ENCODE measurements around the gene ENPP1. TPM values are rescaled to one million over a fixed set of nuclear protein-coding genes. Genes with fewer than 3 reads are reported as not detected.

Gene ENPP1
- total and polyA plus RNA-seq, 9 of the 15 experiments (the other 6 are each of a cell fraction or from before 2014, with no cell fraction given) = 0.03 to 0.56 (median 0.14) TPM

DNA sequence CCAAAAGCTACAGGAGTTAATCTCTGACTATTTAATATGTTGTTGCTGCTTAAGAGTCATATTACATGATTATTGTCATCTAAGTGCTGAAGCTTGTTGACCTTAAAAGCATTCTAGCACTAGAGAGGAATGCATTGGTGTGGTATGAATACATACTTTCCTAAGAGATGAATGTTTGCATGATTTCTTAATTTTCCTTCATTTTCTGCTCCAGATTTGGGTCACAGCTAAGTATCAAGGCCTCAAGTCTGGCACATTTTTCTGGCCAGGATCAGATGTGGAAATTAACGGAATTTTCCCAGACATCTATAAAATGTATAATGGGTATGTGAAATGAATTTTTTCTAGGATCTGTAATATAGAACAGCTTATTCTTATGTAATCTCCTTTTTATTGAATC is 53.6 kb downstream of the ENPP1 start:
- FAIRE-seq = no peak

DNA sequence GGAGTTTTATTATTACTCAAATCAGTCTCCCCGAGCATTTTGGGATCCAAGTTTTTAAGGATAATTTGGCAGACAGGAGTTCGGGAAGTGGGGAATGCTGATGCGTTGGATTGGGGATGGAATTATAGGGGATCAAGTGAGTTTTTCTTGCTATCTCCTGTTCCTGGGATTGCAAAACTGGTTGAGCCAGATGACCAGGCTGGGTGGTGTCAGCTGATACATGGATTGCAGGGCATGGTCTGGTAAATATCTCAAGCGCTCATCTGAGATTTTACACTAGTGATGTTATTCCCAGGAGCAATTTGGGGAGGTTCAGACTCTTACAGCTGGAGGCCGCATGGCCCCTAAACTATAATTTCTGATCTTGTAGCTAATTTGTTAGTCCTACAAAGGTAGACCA is 54.7 kb downstream of the ENPP1 start:
- in situ Hi-C loops (cut with MboI) = no loop called here
- CTCF ChIA-PET (ENCODE audit: low intra/inter-chr PET ratio) = no interaction called here

More for the DNA sequence above, 53.6 kb downstream of the ENPP1 start:
- CTCF ChIA-PET (ENCODE audit: low intra/inter-chr PET ratio) = no interaction called here
- H3K9ac ChIP-seq (ENCODE audit: insufficient read depth in 1 of 2, low read depth in 2 of 2, low read length in 2 of 2) = no peak overlapping the region
- no peak overlapping the region for H3K4me2 ChIP-seq (ENCODE audit: insufficient read depth, low read length)
- POLR2A ChIA-PET = no interaction called here
- no peaks in the 10 kb centered on the region for H4K20me1 ChIP-seq (replicated peaks; ENCODE audit: control insufficient read depth, insufficient read depth, low read length)
- no peaks in the 10 kb centered on the region for H3K36me3 ChIP-seq (ENCODE audit: control insufficient read depth, insufficient read depth, low read length)
- BruUV-seq (replicated peaks) = no TSS peak
- no peak overlapping the region for H2AFZ ChIP-seq (ENCODE audit: low read depth, low read length)
- no peak for TF ChIP-seq TCFL5 (CRISPR knock-in tag; conservative IDR thresholded peaks at IDR 0.05)
- H3K27ac ChIP-seq (ENCODE audit: extremely low read depth, low read depth, low read length) = no peak overlapping the region
- ATAC-seq (no peak), DNase-seq (ENCODE audit: extremely low read depth in 1 of 4, low spot score in 3 of 4) (no peak)
- no peaks in the 10 kb centered on the region for H3K9me3 ChIP-seq (replicated peaks; ENCODE audit: control insufficient read depth, insufficient read depth, low read depth, low read length)
- intact Hi-C loops (cut with micrococcal nuclease) = no loop called here
- in situ Hi-C loops (cut with MboI) = no loop called here
- H3K9me1 ChIP-seq (ENCODE audit: control insufficient read depth, insufficient read depth, low read length) = no peaks in the 10 kb centered on the region
- no peaks in the 10 kb centered on the region for H3K4me1 ChIP-seq (replicated peaks in 1 of 2; ENCODE audit: control insufficient read depth in 2 of 2, insufficient read depth in 2 of 2, low read length in 2 of 2)
- H3K27me3 ChIP-seq (ENCODE audit: control insufficient read depth in 2 of 2, insufficient read depth in 2 of 2, low read length in 2 of 2) = peaks cover 0 to 4% of the 10 kb centered on the region in 2 experiments; a peak in 1 of 5 replicates
- no peak overlapping the region for H3K4me3 ChIP-seq
- WGBS (ENCODE audit: insufficient coverage, low coverage, missing lambda C conversion rate) = 0% methylated on average over 1 of the region's 1 CpG
- no peaks in the 10 kb centered on the region for H3K79me2 ChIP-seq (ENCODE audit: control insufficient read depth, insufficient read depth, low read length)

More for the DNA sequence above, 54.7 kb downstream of the ENPP1 start:
- FAIRE-seq = no peak
- no peak for TF ChIP-seq BMI1 (IDR thresholded peaks at IDR 0.05; ENCODE audit: low read length)
- TF ChIP-seq ZNF77 (CRISPR knock-in tag; IDR thresholded peaks at IDR 0.05) = no peak
- TF ChIP-seq ELF2 (CRISPR knock-in tag; IDR thresholded peaks at IDR 0.05) = no peak
- no peaks in the 10 kb centered on the region for H3K9me3 ChIP-seq (replicated peaks; ENCODE audit: control insufficient read depth, insufficient read depth, low read depth, low read length)
- no peak overlapping the region for H3K9ac ChIP-seq (ENCODE audit: insufficient read depth in 1 of 2, low read depth in 2 of 2, low read length in 2 of 2)
- H4K20me1 ChIP-seq (replicated peaks; ENCODE audit: control insufficient read depth, insufficient read depth, low read length) = no peaks in the 10 kb centered on the region
- H3K4me3 ChIP-seq = no peak overlapping the region
- WGBS (ENCODE audit: insufficient coverage, low coverage, missing lambda C conversion rate) = 6% methylated on average over 5 of the region's 5 CpGs
- H3K4me1 ChIP-seq (replicated peaks in 1 of 2; ENCODE audit: control insufficient read depth in 2 of 2, insufficient read depth in 2 of 2, low read length in 2 of 2) = no peaks in the 10 kb centered on the region
- no peak for DNase-seq (ENCODE audit: extremely low read depth in 1 of 4, low spot score in 3 of 4)
- POLR2A ChIA-PET = no interaction called here
- intact Hi-C loops (cut with micrococcal nuclease) = no loop called here
- H3K36me3 ChIP-seq (ENCODE audit: control insufficient read depth, insufficient read depth, low read length) = no peaks in the 10 kb centered on the region
- H3K27ac ChIP-seq (ENCODE audit: extremely low read depth, low read depth, low read length) = no peak overlapping the region
- no peaks in the 10 kb centered on the region for H3K79me2 ChIP-seq (ENCODE audit: control insufficient read depth, insufficient read depth, low read length)
- H3K4me2 ChIP-seq (ENCODE audit: insufficient read depth, low read length) = no peak overlapping the region
- BruUV-seq (replicated peaks) = no TSS peak
- H3K27me3 ChIP-seq (ENCODE audit: control insufficient read depth in 2 of 2, insufficient read depth in 2 of 2, low read length in 2 of 2) = peaks cover 0 to 4% of the 10 kb centered on the region in 2 experiments; a peak in 1 of 5 replicates
- H3K9me1 ChIP-seq (ENCODE audit: control insufficient read depth, insufficient read depth, low read length) = no peaks in the 10 kb centered on the region
- H2AFZ ChIP-seq (ENCODE audit: low read depth, low read length) = no peak overlapping the region
- ATAC-seq = no peak

Data from K562 (cell line).